Adrenal gland (tissue), 5 donors: Measurements from ENCODE around the gene LMNTD2.

ENCODE experiments used
- POLR2A ChIP-seq, 2 donors: fragments of 450-650 bp; IDR thresholded peaks; one replicate each; pipeline ENCODE4 v1.6.1; 2017; ENCODE audit warnings: antibody characterized with exemption in 2 of 2, mild to moderate bottlenecking in 2 of 2, moderate library complexity in 1 of 2
- TF ChIP-seq, protein P1 (sequence below), 6 experiments: fragments of 450-650 bp in 4 of 6; fragments of 200-600 bp in 2 of 6; sonication (generic) in 1 of 6; IDR thresholded peaks; 1 replicate in 5 of 6; 2 replicates in 1 of 6; pipeline versions ENCODE4 v1.5.1 to v1.8.0; 2016 to 2021; ENCODE audit warnings: antibody characterized with exemption in 6 of 6, mild to moderate bottlenecking in 2 of 6, moderate library complexity in 1 of 6
- donor health status: DM: no; HTN: no; CAD: no.

DNA sequence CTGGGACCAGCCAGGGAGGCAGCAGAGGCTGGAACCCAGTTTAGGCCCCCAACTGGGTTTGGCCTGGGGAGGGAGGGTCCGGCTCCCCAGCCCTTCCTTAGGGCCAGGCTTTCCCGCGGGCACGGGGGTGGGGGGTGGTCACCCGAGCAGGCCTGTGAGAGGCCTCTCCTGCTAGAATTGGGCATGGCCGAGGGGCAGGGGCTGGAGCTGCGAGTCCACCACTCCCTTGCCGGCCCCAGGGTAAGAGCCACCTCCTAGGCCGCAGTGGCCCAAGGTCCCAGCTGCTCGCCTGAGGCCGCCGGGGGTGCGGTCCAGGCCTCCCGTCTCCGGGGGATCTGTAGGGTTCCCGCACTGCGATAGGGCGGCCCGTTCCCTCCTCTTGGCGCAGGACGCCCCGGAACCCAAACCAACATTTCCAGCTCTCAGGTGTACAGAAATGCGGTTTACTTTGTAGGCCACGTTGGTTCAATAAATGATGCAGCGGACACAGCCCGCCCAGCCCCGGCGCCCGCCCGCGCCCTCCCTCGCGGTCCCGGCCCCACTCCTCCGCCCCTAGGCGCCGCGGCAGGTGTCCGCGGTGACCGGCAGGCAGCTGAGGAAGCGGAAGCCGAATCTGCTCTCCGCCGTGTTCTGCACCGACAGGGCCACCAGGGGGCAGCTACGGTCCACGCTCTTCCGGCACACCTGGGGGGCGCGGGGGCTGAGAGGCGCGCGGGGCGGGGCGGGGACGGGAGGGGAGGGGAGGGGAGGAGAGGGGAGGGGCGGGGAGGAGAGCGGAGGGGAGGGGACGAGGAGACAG, 5.9 kb downstream of the LMNTD2 start:
- TF ChIP-seq, protein P1, sequence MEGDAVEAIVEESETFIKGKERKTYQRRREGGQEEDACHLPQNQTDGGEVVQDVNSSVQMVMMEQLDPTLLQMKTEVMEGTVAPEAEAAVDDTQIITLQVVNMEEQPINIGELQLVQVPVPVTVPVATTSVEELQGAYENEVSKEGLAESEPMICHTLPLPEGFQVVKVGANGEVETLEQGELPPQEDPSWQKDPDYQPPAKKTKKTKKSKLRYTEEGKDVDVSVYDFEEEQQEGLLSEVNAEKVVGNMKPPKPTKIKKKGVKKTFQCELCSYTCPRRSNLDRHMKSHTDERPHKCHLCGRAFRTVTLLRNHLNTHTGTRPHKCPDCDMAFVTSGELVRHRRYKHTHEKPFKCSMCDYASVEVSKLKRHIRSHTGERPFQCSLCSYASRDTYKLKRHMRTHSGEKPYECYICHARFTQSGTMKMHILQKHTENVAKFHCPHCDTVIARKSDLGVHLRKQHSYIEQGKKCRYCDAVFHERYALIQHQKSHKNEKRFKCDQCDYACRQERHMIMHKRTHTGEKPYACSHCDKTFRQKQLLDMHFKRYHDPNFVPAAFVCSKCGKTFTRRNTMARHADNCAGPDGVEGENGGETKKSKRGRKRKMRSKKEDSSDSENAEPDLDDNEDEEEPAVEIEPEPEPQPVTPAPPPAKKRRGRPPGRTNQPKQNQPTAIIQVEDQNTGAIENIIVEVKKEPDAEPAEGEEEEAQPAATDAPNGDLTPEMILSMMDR (IDR thresholded peaks at IDR 0.05) = peak in 4 of 6 experiments; percentile 27 to 60 (median 36)
- no peak for TF ChIP-seq POLR2A (IDR thresholded peaks at IDR 0.05)
